ENCODE results near the gene WDR90.

The WDR90 gene

DNA sequence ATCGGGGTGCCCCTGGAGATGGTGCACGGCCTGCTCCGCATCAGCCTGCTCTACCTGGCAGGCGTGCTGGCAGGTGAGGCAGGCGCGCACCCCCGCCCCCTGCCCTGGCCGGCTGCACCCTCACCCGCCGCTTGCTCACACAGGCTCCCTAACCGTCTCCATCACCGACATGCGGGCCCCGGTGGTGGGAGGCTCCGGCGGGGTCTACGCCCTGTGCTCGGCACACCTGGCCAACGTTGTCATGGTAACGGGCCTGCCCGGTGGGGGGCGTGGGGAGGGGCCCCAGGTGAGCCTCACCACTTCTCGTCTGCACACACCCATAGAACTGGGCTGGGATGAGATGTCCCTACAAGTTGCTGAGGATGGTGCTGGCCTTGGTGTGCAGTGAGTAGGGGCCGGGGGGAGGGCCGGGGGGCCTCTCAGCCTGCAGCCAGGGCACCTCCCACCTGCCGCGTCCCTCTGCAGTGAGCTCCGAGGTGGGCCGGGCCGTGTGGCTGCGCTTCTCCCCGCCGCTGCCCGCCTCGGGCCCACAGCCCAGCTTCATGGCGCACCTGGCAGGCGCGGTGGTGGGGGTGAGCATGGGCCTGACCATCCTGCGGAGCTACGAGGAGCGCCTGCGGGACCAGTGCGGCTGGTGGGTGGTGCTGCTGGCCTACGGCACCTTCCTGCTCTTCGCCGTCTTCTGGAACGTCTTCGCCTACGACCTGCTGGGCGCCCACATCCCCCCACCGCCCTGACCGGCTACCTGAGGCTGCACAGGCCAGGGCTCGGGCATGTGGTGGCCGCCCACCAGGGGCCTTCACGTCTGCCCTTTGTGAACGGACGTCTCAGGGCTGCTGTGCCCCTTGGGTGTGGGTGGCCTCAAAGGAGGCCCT is 28.4 kb downstream of the WDR90 start:
- no peak for DNase-seq (ENCODE audit: extremely low spot score)
- ChIA-PET CTCF (interaction anchor here (0.7 to 4.6 kb wide), 3 partner anchors 10 to 44 kb away, joined by 3 to 28 read pairs (median 3); partner anchors contain the start of genes ANTKMT, RHOT2 and WDR90), POLR2A (no interaction called here)
- TF ChIP-seq CTCF (IDR thresholded peaks at IDR 0.05; ENCODE audit: control extremely low read depth, extremely low read depth, low read depth, missing control alignments) = no peak

DNA sequence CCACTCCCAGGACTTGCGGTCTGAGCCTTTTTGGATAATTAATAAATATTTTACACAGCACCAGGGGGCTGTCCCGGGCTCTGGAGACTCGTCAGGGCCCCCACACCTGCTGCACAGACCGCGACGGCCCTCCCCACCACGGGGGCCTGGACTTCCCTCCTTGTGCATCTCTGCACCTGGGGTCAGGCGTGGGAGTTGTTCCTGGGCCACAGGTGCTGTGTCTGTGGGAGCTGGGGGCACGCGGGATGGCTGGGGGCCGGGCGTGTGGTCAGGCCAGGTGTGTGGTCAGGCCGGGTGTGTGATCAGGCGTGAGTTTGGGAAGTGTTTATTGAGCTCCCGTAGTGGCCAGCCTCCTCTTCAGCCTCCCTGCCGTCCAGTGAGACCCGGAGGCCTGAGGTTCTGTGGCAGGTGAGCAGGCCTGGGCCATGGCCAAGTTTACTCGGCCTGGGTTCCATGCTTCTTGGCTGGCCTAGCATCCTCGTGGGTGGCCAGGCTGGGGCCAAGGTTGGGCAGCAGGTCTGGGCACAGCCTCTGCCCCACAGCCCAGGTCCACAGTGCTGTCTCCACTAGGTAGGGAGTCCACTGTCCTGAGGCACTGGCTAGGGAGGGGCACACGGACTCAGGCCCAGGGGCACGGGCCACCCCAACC is 29.2 kb downstream of the WDR90 start:
- no peak for TF ChIP-seq CTCF (IDR thresholded peaks at IDR 0.05; ENCODE audit: control extremely low read depth, extremely low read depth, low read depth, missing control alignments)
- no peak for DNase-seq (ENCODE audit: extremely low spot score)
- CTCF ChIA-PET = interaction anchor here (1.2 to 4.6 kb wide), 2 partner anchors 10 to 43 kb away, joined by 3 to 28 read pairs; partner anchors contain the start of genes ANTKMT and RHOT2
- POLR2A ChIA-PET = no interaction called here

GRCh38 chr16:678858-679813 is 30.0 kb downstream of the WDR90 start:
- no peak for TF ChIP-seq CTCF (IDR thresholded peaks at IDR 0.05; ENCODE audit: control extremely low read depth, extremely low read depth, low read depth, missing control alignments)
- CTCF ChIA-PET = interaction anchor here (1.2 to 4.6 kb wide), 2 partner anchors 11 to 42 kb away, joined by 3 to 28 read pairs; partner anchors contain the start of genes ANTKMT and RHOT2
- POLR2A ChIA-PET = interaction anchor here (0.8 kb wide), 1 partner anchor 10 kb away, joined by 3 read pairs; no protein-coding TSS in a partner anchor
- peak; percentile 54 for DNase-seq (ENCODE audit: extremely low spot score)

- ChIA-PET CTCF (interaction anchor here (1.0 to 4.6 kb wide), 6 partner anchors 10 to 87 kb away, joined by 3 to 28 read pairs (median 4); partner anchors contain the start of genes RHOT2 and WDR90), POLR2A (interaction anchor here (0.7 to 1.2 kb wide), 4 partner anchors 11 to 1475 kb away, joined by 3 to 7 read pairs (median 4); partner anchors contain the start of genes RHOT2 and TRAF7)
- peak; percentile 88 for DNase-seq (ENCODE audit: extremely low spot score)
- TF ChIP-seq CTCF (IDR thresholded peaks at IDR 0.05; ENCODE audit: control extremely low read depth, extremely low read depth, low read depth, missing control alignments) = no peak
Measured at GRCh38 chr16:679814-680624, 30.9 kb downstream of the WDR90 start, which contains the start of gene STUB1. STUB1 (plus strand) TSS chr16:680410; CDS start chr16:680526, 116 bp downstream.

DNA sequence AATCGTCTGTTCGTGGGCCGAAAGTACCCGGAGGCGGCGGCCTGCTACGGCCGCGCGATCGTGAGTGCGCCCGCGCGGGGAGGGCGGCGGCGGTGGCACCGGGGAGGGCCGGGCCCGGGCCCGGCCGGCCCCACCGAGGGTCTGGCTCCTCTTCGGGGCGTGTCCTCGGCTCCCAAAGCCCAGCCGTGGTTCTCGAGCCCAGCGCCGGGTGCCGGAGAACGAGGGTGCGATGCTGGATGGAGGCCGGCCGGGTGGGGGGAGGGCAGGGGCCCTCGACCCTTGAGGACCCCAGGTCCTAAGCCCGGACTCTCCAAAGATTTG is 31.4 kb downstream of the WDR90 start:
- CTCF ChIA-PET = interaction anchor here (1.0 to 4.6 kb wide), 7 partner anchors 9 to 105 kb away, joined by 3 to 28 read pairs (median 4); partner anchors contain the start of genes RHOT2 and WDR90
- POLR2A ChIA-PET = interaction anchor here (0.7 to 1.2 kb wide), 3 partner anchors 13 to 1475 kb away, joined by 3 to 7 read pairs (median 4); partner anchors contain the start of genes RHOT2 and TRAF7
- no peak for DNase-seq (ENCODE audit: extremely low spot score)
- no peak for TF ChIP-seq CTCF (IDR thresholded peaks at IDR 0.05; ENCODE audit: control extremely low read depth, extremely low read depth, low read depth, missing control alignments)
